Measurements from ENCODE around the gene IFT122.
"Not testable (repeated sequence)": the region's sequence is repeated elsewhere in the genome, so short reads cannot be mapped to it uniquely, and the experiment has no call there.

IFT122 gene

GRCh38 chr3:129506231-129506742 is 66.3 kb downstream of the IFT122 start:
- no peak for DNase-seq (ENCODE audit: low read depth)
- no peak overlapping the region for H3K4me3 ChIP-seq (replicated peaks; ENCODE audit: low read depth, low read length)
- TF ChIP-seq CTCF (IDR thresholded peaks at IDR 0.05; ENCODE audit: low read length, missing control alignments) = no peak

- DNase-seq (ENCODE audit: low read depth) = no peak
- no peak for TF ChIP-seq CTCF (IDR thresholded peaks at IDR 0.05; ENCODE audit: low read length, missing control alignments)
- H3K4me3 ChIP-seq (replicated peaks; ENCODE audit: low read depth, low read length) = no peak overlapping the region
These were observed 67.3 kb downstream of the IFT122 start for GRCh38 chr3:129507181-129507831.

- DNase-seq (ENCODE audit: low read depth) = no peak
- TF ChIP-seq CTCF (IDR thresholded peaks at IDR 0.05; ENCODE audit: low read length, missing control alignments) = no peak
- H3K4me3 ChIP-seq (replicated peaks; ENCODE audit: low read depth, low read length) = no peak overlapping the region
These were observed 72.6 kb downstream of the IFT122 start for GRCh38 chr3:129512595-129512994.

- no peak overlapping the region for H3K4me3 ChIP-seq (replicated peaks; ENCODE audit: low read depth, low read length)
- DNase-seq (ENCODE audit: low read depth) = no peak
- no peak for TF ChIP-seq CTCF (IDR thresholded peaks at IDR 0.05; ENCODE audit: low read length, missing control alignments)
These were observed 73.7 kb downstream of the IFT122 start for GRCh38 chr3:129513705-129514104.

GRCh38 chr3:129514110-129514509 is 74.1 kb downstream of the IFT122 start:
- H3K4me3 ChIP-seq (replicated peaks; ENCODE audit: low read depth, low read length) = no peak overlapping the region
- TF ChIP-seq CTCF (IDR thresholded peaks at IDR 0.05; ENCODE audit: low read length, missing control alignments) = no peak
- DNase-seq (ENCODE audit: low read depth) = no peak

GRCh38 chr3:129514563-129514962 is 74.5 kb downstream of the IFT122 start:
- no peak for TF ChIP-seq CTCF (IDR thresholded peaks at IDR 0.05; ENCODE audit: low read length, missing control alignments)
- H3K4me3 ChIP-seq (replicated peaks; ENCODE audit: low read depth, low read length) = no peak overlapping the region
- DNase-seq (ENCODE audit: low read depth) = no peak

- not testable (repeated sequence) for DNase-seq (ENCODE audit: low read depth)
These were observed 75.2 kb downstream of the IFT122 start for GRCh38 chr3:129515108-129515820.

GRCh38 chr3:129515821-129516432 is 75.9 kb downstream of the IFT122 start:
- not testable (repeated sequence) for H3K4me3 ChIP-seq (replicated peaks; ENCODE audit: low read depth, low read length); DNase-seq (ENCODE audit: low read depth)

More at GRCh38 chr3:129515108-129515820, 75.2 kb downstream of the IFT122 start:
- H3K4me3 ChIP-seq (replicated peaks; ENCODE audit: low read depth, low read length) = not testable (repeated sequence)

All from fibroblast of pulmonary artery (primary cell).